ENCODE measurements around the gene ACACB. TPM values are rescaled to one million over a fixed set of nuclear protein-coding genes. Genes with fewer than 3 reads are reported as not detected.

ACACB gene
- total RNA-seq, 2 donors from 2014 or later, result 6.8 to 12.7 TPM

GRCh38 chr12:109137055-109137454, 20.7 kb downstream of the ACACB start:
- Histone ChIP-seq H3K9me3 (ENCODE audit: control insufficient read depth, low read length) (peaks cover 5% of the 10 kb centered on the region), H3K36me3 (ENCODE audit: control insufficient read depth, insufficient read depth, low read length) (no peaks in the 10 kb centered on the region), H3K27ac (ENCODE audit: low read depth, low read length) (no peak overlapping the region), H3K9ac (ENCODE audit: extremely low read depth, low read length, poor library complexity, severe bottlenecking) (no peak overlapping the region), H3K4me3 (ENCODE audit: low read length) (no peak overlapping the region), H3K27me3 (ENCODE audit: control insufficient read depth, insufficient read depth, low read length, poor library complexity, severe bottlenecking) (no peaks in the 10 kb centered on the region), H3K4me1 (ENCODE audit: control insufficient read depth, insufficient read depth, low read length) (no peaks in the 10 kb centered on the region)
- Mint-ChIP-seq H3K4me1 (no peaks in the 10 kb centered on the region), H3K27ac (no peak overlapping the region), H3K27me3 (ENCODE audit: insufficient read depth) (peaks cover 16% of the 10 kb centered on the region), H3K4me3 (no peak overlapping the region), H3K9me3 (peaks cover 12% of the 10 kb centered on the region), H3K36me3 (ENCODE audit: low read depth) (peaks cover 2% of the 10 kb centered on the region)
- 87 to 100% methylated on average over 2 of the region's 2 CpGs for WGBS, 2 experiments (ENCODE audit: insufficient coverage in 1 of 2, insufficient read length in 1 of 2)
- TF ChIP-seq CTCF (conservative IDR thresholded peaks at IDR 0.05), result no peak
- no peak for DNase-seq

GRCh38 chr12:109139360-109139759, 23.0 kb downstream of the ACACB start:
- no peak overlapping the region for H3K9ac ChIP-seq (ENCODE audit: extremely low read depth, low read length, poor library complexity, severe bottlenecking)
- no peak overlapping the region for H3K27ac Mint-ChIP-seq

GRCh38 chr12:109139791-109140190, 23.4 kb downstream of the ACACB start:
- no peak overlapping the region for H3K9ac ChIP-seq (ENCODE audit: extremely low read depth, low read length, poor library complexity, severe bottlenecking)
- H3K27me3 ChIP-seq (ENCODE audit: control insufficient read depth, insufficient read depth, low read length, poor library complexity, severe bottlenecking), result no peaks in the 10 kb centered on the region
- WGBS, 2 experiments (ENCODE audit: insufficient coverage in 1 of 2, insufficient read length in 1 of 2), result 64 to 80% methylated on average over 4 to 7 of the region's 7 CpGs
- peaks cover 2% of the 10 kb centered on the region for H3K36me3 Mint-ChIP-seq (ENCODE audit: low read depth)
- peaks cover 15% of the 10 kb centered on the region for H3K27me3 Mint-ChIP-seq (ENCODE audit: insufficient read depth)
- no peak overlapping the region for H3K27ac ChIP-seq (ENCODE audit: low read depth, low read length)
- H3K9me3 ChIP-seq (ENCODE audit: control insufficient read depth, low read length), result peaks cover 5% of the 10 kb centered on the region
- DNase-seq, result no peak
- H3K27ac Mint-ChIP-seq, result no peak overlapping the region
- no peaks in the 10 kb centered on the region for H3K4me1 Mint-ChIP-seq
- no peak for TF ChIP-seq CTCF (conservative IDR thresholded peaks at IDR 0.05)
- H3K4me3 Mint-ChIP-seq, result no peak overlapping the region
- no peaks in the 10 kb centered on the region for H3K4me1 ChIP-seq (ENCODE audit: control insufficient read depth, insufficient read depth, low read length)
- no peaks in the 10 kb centered on the region for H3K36me3 ChIP-seq (ENCODE audit: control insufficient read depth, insufficient read depth, low read length)
- H3K9me3 Mint-ChIP-seq, result peaks cover 12% of the 10 kb centered on the region
- no peak overlapping the region for H3K4me3 ChIP-seq (ENCODE audit: low read length)

More at GRCh38 chr12:109139360-109139759, 23.0 kb downstream of the ACACB start:
- no peak overlapping the region for H3K4me3 ChIP-seq (ENCODE audit: low read length)
- peaks cover 5% of the 10 kb centered on the region for H3K9me3 ChIP-seq (ENCODE audit: control insufficient read depth, low read length)
- TF ChIP-seq CTCF (conservative IDR thresholded peaks at IDR 0.05), result no peak
- H3K4me1 ChIP-seq (ENCODE audit: control insufficient read depth, insufficient read depth, low read length), result no peaks in the 10 kb centered on the region
- H3K9me3 Mint-ChIP-seq, result peaks cover 12% of the 10 kb centered on the region
- WGBS, 2 experiments (ENCODE audit: insufficient coverage in 1 of 2, insufficient read length in 1 of 2), result 91 to 92% methylated on average over 4 to 9 of the region's 9 CpGs
- DNase-seq, result no peak
- H3K27ac ChIP-seq (ENCODE audit: low read depth, low read length), result no peak overlapping the region
- H3K4me1 Mint-ChIP-seq, result no peaks in the 10 kb centered on the region
- peaks cover 15% of the 10 kb centered on the region for H3K27me3 Mint-ChIP-seq (ENCODE audit: insufficient read depth)
- H3K36me3 ChIP-seq (ENCODE audit: control insufficient read depth, insufficient read depth, low read length), result no peaks in the 10 kb centered on the region
- H3K4me3 Mint-ChIP-seq, result no peak overlapping the region
- H3K27me3 ChIP-seq (ENCODE audit: control insufficient read depth, insufficient read depth, low read length, poor library complexity, severe bottlenecking), result no peaks in the 10 kb centered on the region
- H3K36me3 Mint-ChIP-seq (ENCODE audit: low read depth), result peaks cover 2% of the 10 kb centered on the region
